H1 (cell line): Measurements from ENCODE around the gene DTNB. TPM values are rescaled to one million over a fixed set of nuclear protein-coding genes. Genes with fewer than 3 reads are reported as not detected.
"Not testable (repeated sequence)": the region's sequence is repeated elsewhere in the genome, so short reads cannot be mapped to it uniquely, and the experiment has no call there.

Experiments
- CTCF ChIA-PET: fragments of 300-600 bp; sonication (Branson Sonifier 250); formaldehyde crosslinking; loops from one replicate; lab custom pipeline; 2021; ENCODE audit not compliant: partially characterized antibody; lab: Charles Lee
- POLR2A ChIA-PET: fragments of 300-600 bp; sonication (Branson Sonifier 250); formaldehyde crosslinking; loops from one replicate; lab custom pipeline; 2021; ENCODE audit warnings: inconsistent platforms; ENCODE audit not compliant: partially characterized antibody; lab: Charles Lee
- DNase-seq, 2 experiments: peaks; one replicate each; pipeline versions ENCODE4 v3.0.0 to v3.0.0-alpha.2; 2010 to 2022; ENCODE audit warnings: low spot score in 2 of 2, low read depth in 1 of 2, mixed read lengths in 1 of 2
- FAIRE-seq: peaks from 2 replicates; lab custom pipeline; 2011; peaks lifted over from hg19 to GRCh38; lab: Jason Lieb, UNC
- H2AFZ ChIP-seq: 2 replicates; pipeline ENCODE4 v1.8.1; 2012; ENCODE audit warnings: low read length, inconsistent platforms
- H2AK5ac ChIP-seq: 2 replicates; pipeline ENCODE4 v1.6.1; 2013; ENCODE audit warnings: low read depth, low read length
- H2BK120ac ChIP-seq: replicated peaks from 2 replicates; pipeline ENCODE3; 2013; ENCODE audit warnings: low read depth, low read length, inconsistent platforms
- H2BK12ac ChIP-seq: 2 replicates; pipeline ENCODE4 v1.6.1; 2013; ENCODE audit warnings: low read depth, low read length
- H2BK15ac ChIP-seq: 2 replicates; pipeline ENCODE4 v1.6.1; 2013; ENCODE audit warnings: low read length
- H2BK20ac ChIP-seq: 2 replicates; pipeline ENCODE4 v1.6.1; 2013; ENCODE audit warnings: low read length
- H2BK5ac ChIP-seq: 2 replicates; pipeline ENCODE4 v1.6.1; 2013; ENCODE audit warnings: low read depth, low read length
- H3K14ac ChIP-seq: 2 replicates; pipeline ENCODE4 v1.6.1; 2013; ENCODE audit warnings: inconsistent platforms; ENCODE audit not compliant: insufficient read length
- H3K18ac ChIP-seq: 2 replicates; pipeline ENCODE4 v1.6.1; 2013; ENCODE audit warnings: low read length; ENCODE audit errors: extremely low read depth
- H3K23ac ChIP-seq: 2 replicates; pipeline ENCODE4 v1.6.1; 2013; ENCODE audit warnings: inconsistent platforms; ENCODE audit not compliant: insufficient read length
- H3K23me2 ChIP-seq: 2 replicates; pipeline ENCODE4 v1.6.1; 2013; ENCODE audit warnings: low read depth, low read length
- H3K27ac ChIP-seq: 2 replicates; pipeline ENCODE4 v1.6.1; 2011; ENCODE audit warnings: low read depth, low read length, inconsistent platforms
- H3K27me3 ChIP-seq, 4 experiments: replicated peaks in 1 of 4; 1 replicate in 1 of 4; 2 replicates in 3 of 4; pipeline versions ENCODE4 v1.6.1 to v1.8.1; 2011 to 2013; ENCODE audit warnings: low read length in 3 of 4, mild to moderate bottlenecking in 3 of 4, inconsistent platforms in 2 of 4, mixed read lengths in 2 of 4, moderate library complexity in 1 of 4; ENCODE audit not compliant: control insufficient read depth in 3 of 4, insufficient read depth in 3 of 4; ENCODE audit errors: extremely low read depth in 1 of 4
- H3K36me3 ChIP-seq, 4 experiments: 2 replicates each; pipeline versions ENCODE4 v1.6.1 to v1.8.1; 2011 to 2013; ENCODE audit warnings: mild to moderate bottlenecking in 4 of 4, low read length in 3 of 4, moderate library complexity in 2 of 4, control low read depth in 1 of 4, inconsistent platforms in 1 of 4; ENCODE audit not compliant: insufficient read depth in 4 of 4, control insufficient read depth in 2 of 4
- H3K4ac ChIP-seq: replicated peaks from 2 replicates; pipeline ENCODE3; 2013; ENCODE audit warnings: low read length, low read depth, mixed read lengths, inconsistent platforms; ENCODE audit not compliant: insufficient read length
- H3K4me1 ChIP-seq, 4 experiments: replicated peaks in 1 of 4; 1 replicate in 1 of 4; 2 replicates in 3 of 4; pipeline versions ENCODE4 v1.6.1 to v1.8.1; 2011 to 2013; ENCODE audit warnings: low read length in 3 of 4, inconsistent platforms in 2 of 4, mixed read lengths in 1 of 4; ENCODE audit not compliant: insufficient read depth in 4 of 4, control insufficient read depth in 3 of 4
- H3K4me2 ChIP-seq, 2 experiments: 2 replicates each; pipeline versions ENCODE4 v1.6.1 to v1.8.1; 2011 to 2013; ENCODE audit warnings: low read depth in 2 of 2, low read length in 2 of 2, control low read depth in 1 of 2, inconsistent platforms in 1 of 2, mild to moderate bottlenecking in 1 of 2; ENCODE audit not compliant: insufficient read depth in 1 of 2
- H3K4me3 ChIP-seq, 4 experiments: fragments of 200-600, 300-600 bp in 1 of 4; sonication (generic), shearing (Covaris generic), sonication (Bioruptor Twin) in 1 of 4; 2 replicates each; pipeline versions ENCODE4 v1.5.1 to v1.8.1; 2011 to 2016; ENCODE audit warnings: low read length in 4 of 4, low read depth in 3 of 4, control low read depth in 2 of 4, inconsistent platforms in 2 of 4, mild to moderate bottlenecking in 2 of 4, mixed read lengths in 1 of 4, moderate library complexity in 1 of 4; ENCODE audit not compliant: insufficient read depth in 2 of 4; ENCODE audit errors: extremely low read depth in 1 of 4
- H3K56ac ChIP-seq: replicated peaks from 2 replicates; pipeline ENCODE3; 2013; ENCODE audit warnings: low read depth, mild to moderate bottlenecking, mixed read lengths, low read length, inconsistent platforms; ENCODE audit not compliant: insufficient read length
- H3K79me1 ChIP-seq: 2 replicates; pipeline ENCODE4 v1.6.1; 2013; ENCODE audit warnings: low read depth, low read length, control low read depth
- H3K79me2 ChIP-seq, 2 experiments: 2 replicates each; pipeline versions ENCODE4 v1.6.1 to v1.8.1; 2012 to 2013; ENCODE audit warnings: low read length in 2 of 2, mild to moderate bottlenecking in 2 of 2, inconsistent platforms in 1 of 2; ENCODE audit not compliant: insufficient read depth in 2 of 2, control insufficient read depth in 1 of 2
- H3K9ac ChIP-seq, 4 experiments: replicated peaks in 1 of 4; 1 replicate in 1 of 4; 2 replicates in 3 of 4; pipeline versions ENCODE4 v1.6.1 to v1.8.1; 2011 to 2013; ENCODE audit warnings: low read depth in 3 of 4, low read length in 3 of 4, control low read depth in 2 of 4, mild to moderate bottlenecking in 2 of 4, moderate library complexity in 2 of 4, inconsistent platforms in 1 of 4; ENCODE audit errors: extremely low read depth in 1 of 4
- H3K9me3 ChIP-seq, 2 experiments: 2 replicates each; pipeline versions ENCODE4 v1.6.1 to v1.8.1; 2012 to 2013; ENCODE audit warnings: mild to moderate bottlenecking in 2 of 2, moderate library complexity in 2 of 2, control low read depth in 1 of 2, inconsistent platforms in 1 of 2, low read depth in 1 of 2, low read length in 1 of 2, mixed read lengths in 1 of 2; ENCODE audit not compliant: insufficient read depth in 2 of 2
- H4K20me1 ChIP-seq, 2 experiments: replicated peaks in 1 of 2; 2 replicates each; pipeline versions ENCODE3 to v1.8.1; 2011 to 2013; ENCODE audit warnings: inconsistent platforms in 2 of 2, low read length in 2 of 2, mild to moderate bottlenecking in 1 of 2; ENCODE audit not compliant: insufficient read depth in 2 of 2, control insufficient read depth in 1 of 2
- H4K5ac ChIP-seq: 2 replicates; pipeline ENCODE4 v1.6.1; 2013; ENCODE audit warnings: low read length, low read depth, mixed read lengths, inconsistent platforms; ENCODE audit not compliant: insufficient read length
- H4K8ac ChIP-seq: 2 replicates; pipeline ENCODE4 v1.8.0; 2013; ENCODE audit warnings: mild to moderate bottlenecking, moderate library complexity, low read length, inconsistent platforms; ENCODE audit not compliant: insufficient read depth; ENCODE audit errors: extremely low read depth
- H4K91ac ChIP-seq: replicated peaks from 2 replicates; pipeline ENCODE3; 2013; ENCODE audit warnings: low read length, mixed read lengths, inconsistent platforms; ENCODE audit not compliant: insufficient read length
- BACH1 ChIP-seq: IDR thresholded peaks from 2 replicates; pipeline ENCODE4 v1.6.1; 2012; ENCODE audit warnings: low read length, improper control_type of control experiment
- CEBPB ChIP-seq: IDR thresholded peaks from 2 replicates; pipeline ENCODE4 v1.6.1; 2012; ENCODE audit warnings: low read depth, low read length
- NRF1 ChIP-seq: IDR thresholded peaks from 2 replicates; pipeline ENCODE4 v1.6.1; 2011; ENCODE audit warnings: mild to moderate bottlenecking, low read depth, low read length, improper control_type of control experiment
- WGBS, 2 experiments: shearing (Covaris generic) in 1 of 2; methylation state at CpG; one replicate each; pipeline versions ENCODE4 v1.1.6 to v1.1.7; 2013 to 2015; ENCODE audit warnings: low lambda C conversion rate in 2 of 2, mixed read lengths in 2 of 2, inconsistent platforms in 1 of 2, low coverage in 1 of 2, missing lambda C conversion rate in 1 of 2; ENCODE audit not compliant: insufficient replicate concordance in 2 of 2, insufficient coverage in 1 of 2, insufficient read length in 1 of 2; ENCODE audit errors: extremely low coverage in 1 of 2, missing lambda C conversion rate in 1 of 2; 5-methylcytosine and 5-hydroxymethylcytosine counted together
- polyA plus RNA-seq, 7 experiments: library from polyadenylated mRNA; depleted of rRNA in 3 of 7; stranded (reverse) in 5 of 7; unstranded in 2 of 7; fragments of >200 nt in 5 of 7; fragments of 200-250 nt in 2 of 7; gene quantifications; 1 replicate in 5 of 7; 2 replicates in 1 of 7; 4 replicates in 1 of 7; pipeline versions ENCODE4 v1.2.1 to v1.2.3, GENCODE V29; 2011 to 2013; ENCODE audit warnings: missing spikeins in 2 of 7, mixed read lengths in 2 of 7
- total RNA-seq: library from RNA; stranded (reverse); fragmentation: NEBNext Ultra II Directional; extraction: Animal tissue kit (Norgen Biotek cat#: 25700); gene quantifications from 2 replicates; pipeline ENCODE4 v1.2.1, GENCODE V29; 2021

DTNB gene
- total and polyA plus RNA-seq, 2 of the 8 experiments (the other 6 are each of a cell fraction or from before 2014, with no cell fraction given), result 39.6 to 49.5 TPM

- TF ChIP-seq BACH1, result no peak
- no peak for TF ChIP-seq CEBPB
- no peak for TF ChIP-seq NRF1
These were observed 71.0 kb downstream of the DTNB start (continued) for GRCh38 chr2:25602333-25602723.

- H3K79me1 ChIP-seq, H2AFZ ChIP-seq, H2BK12ac ChIP-seq, H3K9me3 ChIP-seq, H3K56ac ChIP-seq, H3K9ac ChIP-seq, H2BK120ac ChIP-seq, H3K18ac ChIP-seq, H4K20me1 ChIP-seq, H3K4ac ChIP-seq, H3K4me2 ChIP-seq, H4K8ac ChIP-seq, H2BK5ac ChIP-seq, H3K27me3 ChIP-seq, H2BK15ac ChIP-seq, FAIRE-seq, H3K27ac ChIP-seq, H3K23me2 ChIP-seq, POLR2A ChIA-PET, H3K79me2 ChIP-seq, H3K4me1 ChIP-seq, H3K4me3 ChIP-seq, H2AK5ac ChIP-seq, H3K14ac ChIP-seq, H4K5ac ChIP-seq, H3K36me3 ChIP-seq, H4K91ac ChIP-seq, H3K23ac ChIP-seq, H2BK20ac ChIP-seq, DNase-seq: not testable (repeated sequence)
- WGBS, 2 experiments, result 95% methylated on average over 9 of the region's 9 CpGs; no CpG with 5 or more reads in 1 of the 2 experiments
- CTCF ChIA-PET, result interaction anchor here (2.1 kb wide), 1 partner anchor 63 kb away, joined by 8 read pairs; no protein-coding TSS in a partner anchor
These were observed 71.6 kb downstream of the DTNB start for GRCh38 chr2:25601711-25602332.
